Memory B cell (primary cell): Measurements from ENCODE around the gene CREB3L2.
A peak's percentile ranks its signal among the peaks of the same experiment; 100 is the strongest.

Experiments used
- ATAC-seq: fragments of 150-1000 bp; cut with Tn5 transposase; 2 replicates; pipeline ENCODE4 v1.10.0; 2021; ENCODE audit warnings: low read depth, mild to moderate bottlenecking, moderate library complexity
- DNase-seq, 2 donors: peaks; one replicate each; pipeline ENCODE4 v3.0.0; 2022; ENCODE audit warnings: low spot score in 2 of 2
- H3K27ac Mint-ChIP-seq: one replicate; pipeline ENCODE4 v1.8.0; 2022; ENCODE audit warnings: mild to moderate bottlenecking, moderate library complexity, mixed read lengths
- H3K27me3 Mint-ChIP-seq: one replicate; pipeline ENCODE4 v1.8.0; 2022; ENCODE audit warnings: mixed read lengths
- H3K36me3 Mint-ChIP-seq: one replicate; pipeline ENCODE4 v1.8.0; 2022; ENCODE audit warnings: mild to moderate bottlenecking, mixed read lengths
- H3K4me1 Mint-ChIP-seq: one replicate; pipeline ENCODE4 v1.8.0; 2022; ENCODE audit warnings: mixed read lengths
- H3K4me3 Mint-ChIP-seq: one replicate; pipeline ENCODE4 v1.8.0; 2022; ENCODE audit warnings: mild to moderate bottlenecking, moderate library complexity, mixed read lengths
- H3K9me3 Mint-ChIP-seq: one replicate; pipeline ENCODE4 v1.8.0; 2022; ENCODE audit warnings: mixed read lengths

The CREB3L2 gene

DNA sequence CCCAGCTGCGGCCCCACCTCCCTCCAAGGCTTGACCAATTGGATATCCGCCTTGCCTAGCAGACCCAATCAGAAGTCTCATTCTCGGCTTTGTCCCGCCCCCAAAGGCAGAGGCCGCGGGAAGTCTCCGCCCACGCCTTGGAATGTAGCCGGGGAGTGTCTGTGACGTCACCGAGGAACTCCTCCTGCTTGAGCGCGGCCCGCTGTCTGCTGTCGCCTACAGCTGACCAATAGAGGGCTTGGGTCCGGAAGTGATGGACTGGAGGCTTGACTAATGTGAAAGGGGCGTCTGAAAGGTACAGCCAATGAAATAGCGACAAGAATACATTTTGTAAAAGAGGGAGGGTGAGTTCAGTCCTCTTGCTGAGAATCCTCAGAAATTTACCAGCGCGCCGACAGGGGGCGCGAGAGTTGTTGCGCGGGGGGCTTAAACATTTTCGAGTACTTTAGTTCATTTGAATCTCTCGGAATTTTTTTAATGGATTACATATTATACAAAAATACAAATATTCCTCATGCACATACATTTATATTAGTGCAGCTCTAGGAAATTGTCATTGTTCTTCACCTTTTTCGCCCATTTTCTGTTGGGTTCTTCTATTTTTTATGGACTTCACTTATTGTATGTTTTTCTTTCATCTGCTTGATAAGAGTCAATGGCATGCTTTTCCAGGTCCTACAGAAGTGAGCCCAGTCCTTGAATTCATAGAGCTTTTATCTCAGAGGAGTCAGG, 376 bp upstream of the CREB3L2 start:
- ATAC-seq: peak; percentile 93
- H3K9me3 Mint-ChIP-seq: no peaks in the 10 kb centered on the region

GRCh38 chr7:138000081-138000701, 1.7 kb downstream of the CREB3L2 start:
- H3K9me3 Mint-ChIP-seq: no peaks in the 10 kb centered on the region
- no peak for DNase-seq
- peak overlapping the region; percentile 27 for H3K4me3 Mint-ChIP-seq
- ATAC-seq: no peak
- peaks cover 2% of the 10 kb centered on the region for H3K36me3 Mint-ChIP-seq
- no peak overlapping the region for H3K27ac Mint-ChIP-seq
- H3K4me1 Mint-ChIP-seq: peaks cover 23% of the 10 kb centered on the region
- H3K27me3 Mint-ChIP-seq: no peaks in the 10 kb centered on the region

More for the DNA sequence above, 376 bp upstream of the CREB3L2 start:
- Mint-ChIP-seq H3K27ac (peak overlapping the region; percentile 51), H3K36me3 (no peaks in the 10 kb centered on the region), H3K4me3 (peak overlapping the region; percentile 92), H3K4me1 (peaks cover 15% of the 10 kb centered on the region), H3K27me3 (no peaks in the 10 kb centered on the region)
- peak; percentile 97 for DNase-seq

GRCh38 chr7:137999496-138000080, 2.3 kb downstream of the CREB3L2 start:
- H3K4me3 Mint-ChIP-seq: no peak overlapping the region
- ATAC-seq (no peak), DNase-seq (no peak)
- H3K27me3 Mint-ChIP-seq: no peaks in the 10 kb centered on the region
- no peak overlapping the region for H3K27ac Mint-ChIP-seq
- peaks cover 23% of the 10 kb centered on the region for H3K4me1 Mint-ChIP-seq
- no peaks in the 10 kb centered on the region for H3K9me3 Mint-ChIP-seq
- H3K36me3 Mint-ChIP-seq: peaks cover 2% of the 10 kb centered on the region

GRCh38 chr7:137998250-137998649, 3.6 kb downstream of the CREB3L2 start:
- ATAC-seq: no peak

GRCh38 chr7:137996871-137997270, 5.0 kb downstream of the CREB3L2 start:
- Mint-ChIP-seq H3K4me3 (no peak overlapping the region), H3K27me3 (no peaks in the 10 kb centered on the region), H3K9me3 (no peaks in the 10 kb centered on the region), H3K27ac (no peak overlapping the region), H3K4me1 (peaks cover 29% of the 10 kb centered on the region), H3K36me3 (peaks cover 2% of the 10 kb centered on the region)
- DNase-seq (no peak), ATAC-seq (no peak)

More at GRCh38 chr7:137998250-137998649, 3.6 kb downstream of the CREB3L2 start:
- H3K9me3 Mint-ChIP-seq: no peaks in the 10 kb centered on the region
- H3K4me1 Mint-ChIP-seq: peaks cover 25% of the 10 kb centered on the region
- no peak overlapping the region for H3K4me3 Mint-ChIP-seq
- no peaks in the 10 kb centered on the region for H3K27me3 Mint-ChIP-seq
- no peak for DNase-seq
- peaks cover 2% of the 10 kb centered on the region for H3K36me3 Mint-ChIP-seq
- no peak overlapping the region for H3K27ac Mint-ChIP-seq

- H3K27ac Mint-ChIP-seq: no peak overlapping the region
- peaks cover 2% of the 10 kb centered on the region for H3K36me3 Mint-ChIP-seq
- H3K4me3 Mint-ChIP-seq: no peak overlapping the region
- H3K4me1 Mint-ChIP-seq: peaks cover 29% of the 10 kb centered on the region
- no peak for DNase-seq
- no peaks in the 10 kb centered on the region for H3K27me3 Mint-ChIP-seq
- ATAC-seq: no peak
- H3K9me3 Mint-ChIP-seq: no peaks in the 10 kb centered on the region
These were observed 5.5 kb downstream of the CREB3L2 start for GRCh38 chr7:137996386-137996851.

DNA sequence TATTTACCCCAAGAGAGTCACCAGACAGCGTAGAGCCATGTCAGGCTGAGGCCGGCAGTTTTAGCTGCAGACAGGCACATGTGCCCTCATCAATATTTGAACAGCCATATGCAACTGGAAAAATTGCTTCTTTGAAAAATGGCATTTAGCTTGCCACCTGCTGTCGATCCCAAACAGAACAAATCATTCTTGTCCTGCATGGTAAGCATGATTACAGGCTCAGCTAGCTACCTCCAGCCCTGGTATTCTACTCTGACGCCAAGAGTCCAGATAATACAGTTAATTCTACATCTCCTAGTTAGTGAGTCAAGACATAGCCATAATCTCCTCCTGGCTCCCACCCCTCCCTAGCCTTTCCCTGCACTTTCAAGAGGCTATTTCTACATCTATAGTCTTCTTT, 7.7 kb downstream of the CREB3L2 start:
- H3K27ac Mint-ChIP-seq: no peak overlapping the region
- no peaks in the 10 kb centered on the region for H3K9me3 Mint-ChIP-seq
- DNase-seq: no peak
- H3K4me3 Mint-ChIP-seq: no peak overlapping the region
- peaks cover 21% of the 10 kb centered on the region for H3K4me1 Mint-ChIP-seq
- no peak for ATAC-seq
- H3K36me3 Mint-ChIP-seq: peaks cover 2% of the 10 kb centered on the region
- H3K27me3 Mint-ChIP-seq: no peaks in the 10 kb centered on the region

DNA sequence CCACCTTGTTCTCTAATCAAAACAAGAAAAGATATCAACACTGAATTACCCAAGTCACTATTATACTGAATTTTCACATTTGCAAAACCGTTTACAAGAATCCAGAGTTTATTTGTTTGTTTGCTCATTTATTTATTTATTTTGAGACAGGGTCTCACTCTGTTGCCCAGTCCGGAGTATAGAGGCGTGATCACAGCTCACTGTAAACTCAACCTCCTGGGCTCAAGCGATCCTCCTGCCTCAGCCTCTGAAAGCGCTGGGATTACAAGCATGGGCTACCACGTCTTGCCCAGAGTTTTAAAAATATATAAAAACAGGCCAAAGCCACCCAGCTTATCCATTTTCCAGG, 8.5 kb downstream of the CREB3L2 start:
- Mint-ChIP-seq H3K9me3 (no peaks in the 10 kb centered on the region), H3K4me3 (no peak overlapping the region), H3K36me3 (peaks cover 2% of the 10 kb centered on the region), H3K27me3 (no peaks in the 10 kb centered on the region), H3K27ac (no peak overlapping the region), H3K4me1 (peaks cover 21% of the 10 kb centered on the region)
- ATAC-seq (no peak), DNase-seq (no peak)

GRCh38 chr7:137992550-137993394, 9.1 kb downstream of the CREB3L2 start:
- H3K4me1 Mint-ChIP-seq: peaks cover 21% of the 10 kb centered on the region
- no peaks in the 10 kb centered on the region for H3K9me3 Mint-ChIP-seq
- no peak overlapping the region for H3K4me3 Mint-ChIP-seq
- ATAC-seq (no peak), DNase-seq (no peak)
- H3K27ac Mint-ChIP-seq: no peak overlapping the region
- peaks cover 2% of the 10 kb centered on the region for H3K36me3 Mint-ChIP-seq
- no peaks in the 10 kb centered on the region for H3K27me3 Mint-ChIP-seq

DNA sequence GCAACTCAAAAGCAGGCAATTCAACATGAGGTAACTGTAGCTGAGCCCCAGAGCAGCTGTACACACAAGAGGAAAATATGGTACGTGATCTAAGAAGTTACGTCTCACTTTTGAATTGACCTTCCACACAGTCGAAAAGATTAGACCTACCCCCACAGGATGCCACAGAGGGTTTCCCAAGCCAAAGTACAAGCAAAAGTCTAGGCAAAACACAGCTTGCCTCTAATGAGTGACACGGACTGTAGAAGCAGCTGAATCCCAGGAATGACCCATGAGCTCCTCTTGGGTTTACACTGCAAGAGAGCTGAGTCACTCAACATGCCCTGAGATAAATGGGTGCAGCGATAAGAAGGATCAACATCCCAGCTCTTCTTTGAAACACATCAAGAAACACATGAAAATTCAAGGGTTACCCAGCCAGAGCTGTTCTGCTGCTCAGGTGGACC, 9.8 kb downstream of the CREB3L2 start:
- Mint-ChIP-seq H3K4me1 (peaks cover 21% of the 10 kb centered on the region), H3K9me3 (no peaks in the 10 kb centered on the region), H3K27ac (no peak overlapping the region), H3K4me3 (no peak overlapping the region), H3K36me3 (peaks cover 2% of the 10 kb centered on the region), H3K27me3 (no peaks in the 10 kb centered on the region)
- DNase-seq (no peak), ATAC-seq (no peak)

GRCh38 chr7:137990251-137990941, 11.5 kb downstream of the CREB3L2 start:
- H3K9me3 Mint-ChIP-seq: no peaks in the 10 kb centered on the region
- H3K36me3 Mint-ChIP-seq: no peaks in the 10 kb centered on the region
- H3K27me3 Mint-ChIP-seq: no peaks in the 10 kb centered on the region
- no peak overlapping the region for H3K4me3 Mint-ChIP-seq
- DNase-seq: no peak
- H3K27ac Mint-ChIP-seq: no peak overlapping the region
- ATAC-seq: no peak
- H3K4me1 Mint-ChIP-seq: peaks cover 27% of the 10 kb centered on the region

DNA sequence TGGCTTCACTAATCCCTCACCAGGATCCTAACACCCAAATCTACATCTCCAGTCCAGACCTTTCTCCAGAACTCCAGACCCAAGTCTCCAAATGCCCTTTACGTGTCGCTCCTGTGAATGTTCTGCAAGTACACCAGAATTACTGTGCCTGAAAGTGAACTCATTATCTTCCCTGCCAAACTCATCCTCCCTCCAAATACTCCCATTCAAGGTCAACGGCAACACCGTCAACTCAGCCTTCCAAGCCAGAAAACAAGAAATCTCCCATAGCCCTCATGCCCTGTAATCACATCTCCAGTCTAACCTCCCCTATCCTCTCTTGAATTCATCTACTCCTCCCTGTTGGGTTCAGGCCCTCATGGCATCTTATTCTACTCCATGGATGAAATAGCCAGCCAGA, 12.3 kb downstream of the CREB3L2 start:
- no peak for DNase-seq
- H3K27me3 Mint-ChIP-seq: no peaks in the 10 kb centered on the region
- no peak overlapping the region for H3K4me3 Mint-ChIP-seq
- no peaks in the 10 kb centered on the region for H3K9me3 Mint-ChIP-seq
- H3K4me1 Mint-ChIP-seq: peaks cover 32% of the 10 kb centered on the region
- H3K36me3 Mint-ChIP-seq: no peaks in the 10 kb centered on the region
- ATAC-seq: no peak
- H3K27ac Mint-ChIP-seq: no peak overlapping the region

GRCh38 chr7:137989094-137989493, 12.8 kb downstream of the CREB3L2 start:
- DNase-seq: no peak
- Mint-ChIP-seq H3K36me3 (no peaks in the 10 kb centered on the region), H3K27ac (no peak overlapping the region), H3K4me1 (peaks cover 32% of the 10 kb centered on the region), H3K9me3 (no peaks in the 10 kb centered on the region), H3K4me3 (no peak overlapping the region), H3K27me3 (no peaks in the 10 kb centered on the region)
- no peak for ATAC-seq
